K562 treated with DMSO at 1 percent for 12 hours (cell line): ENCODE data around the gene TTC32. TPM values are rescaled to one million over a fixed set of nuclear protein-coding genes. Genes with fewer than 3 reads are reported as not detected.

Source experiments
- total RNA-seq: library from RNA; unstranded; fragments of 300-600 nt; gene quantifications from 2 replicates; pipeline ENCODE4 v1.2.3, GENCODE V29; 2022; ENCODE audit not compliant: insufficient read depth

The TTC32 gene
- 14.3 and 23.8 TPM in 2 replicates for total RNA-seq

GRCh38 chr2:19901442-19902215 is at the start of gene TTC32:
Gene TTC32 (minus strand): TSS chr2:19901983. CDS start chr2:19901854, 129 bp downstream.

Other genes starting within 250 kb of the TTC32 start
- 0.49 and 1.6 TPM in 2 replicates for gene WDR35, start 88.1 kb upstream of the TTC32 start, total RNA-seq
- not detected in 2 replicates for gene MATN3, start 110.7 kb upstream of the TTC32 start, total RNA-seq
- 72.1 and 93.5 TPM in 2 replicates for gene LAPTM4A, start 149.6 kb upstream of the TTC32 start, total RNA-seq